ENCODE measurements around the gene VASH2. TPM values are rescaled to one million over a fixed set of nuclear protein-coding genes. Genes with fewer than 3 reads are reported as not detected.
A peak's percentile ranks its signal among the peaks of the same experiment; 100 is the strongest.
"Not testable (repeated sequence)": the region's sequence is repeated elsewhere in the genome, so short reads cannot be mapped to it uniquely, and the experiment has no call there.

Gene VASH2
- total RNA-seq, 1 donor from 2014 or later: 0.84 TPM

DNA sequence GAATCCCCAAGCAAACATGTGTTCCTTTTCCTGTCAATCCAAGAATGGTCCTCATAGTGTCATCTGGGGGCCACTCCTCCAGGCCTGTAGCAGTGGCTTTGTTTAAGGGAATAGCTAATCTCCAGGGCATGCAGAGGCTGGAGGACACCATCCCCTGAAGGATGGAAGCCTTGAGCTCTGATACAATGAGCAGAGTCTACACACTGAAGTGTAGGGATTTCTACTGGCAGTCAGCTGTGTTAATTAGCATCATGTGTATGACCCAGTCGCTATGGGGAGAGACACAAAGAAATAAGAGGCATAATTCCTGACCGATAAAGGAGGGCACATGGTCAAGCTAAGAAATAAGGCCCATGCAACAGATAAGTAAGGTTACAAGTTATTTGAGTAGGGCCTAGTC lies 36.2 kb downstream of the VASH2 start:
- Mint-ChIP-seq H3K27ac (no peak overlapping the region), H3K36me3 (ENCODE audit: low read depth) (peaks cover 3% of the 10 kb centered on the region), H3K4me1 (peaks cover 4% of the 10 kb centered on the region), H3K4me3 (no peak overlapping the region), H3K9me3 (no peaks in the 10 kb centered on the region), H3K27me3 (no peaks in the 10 kb centered on the region)
- intact Hi-C loops (cut with micrococcal nuclease): no loop called here
- DNase-seq: no peak

DNA sequence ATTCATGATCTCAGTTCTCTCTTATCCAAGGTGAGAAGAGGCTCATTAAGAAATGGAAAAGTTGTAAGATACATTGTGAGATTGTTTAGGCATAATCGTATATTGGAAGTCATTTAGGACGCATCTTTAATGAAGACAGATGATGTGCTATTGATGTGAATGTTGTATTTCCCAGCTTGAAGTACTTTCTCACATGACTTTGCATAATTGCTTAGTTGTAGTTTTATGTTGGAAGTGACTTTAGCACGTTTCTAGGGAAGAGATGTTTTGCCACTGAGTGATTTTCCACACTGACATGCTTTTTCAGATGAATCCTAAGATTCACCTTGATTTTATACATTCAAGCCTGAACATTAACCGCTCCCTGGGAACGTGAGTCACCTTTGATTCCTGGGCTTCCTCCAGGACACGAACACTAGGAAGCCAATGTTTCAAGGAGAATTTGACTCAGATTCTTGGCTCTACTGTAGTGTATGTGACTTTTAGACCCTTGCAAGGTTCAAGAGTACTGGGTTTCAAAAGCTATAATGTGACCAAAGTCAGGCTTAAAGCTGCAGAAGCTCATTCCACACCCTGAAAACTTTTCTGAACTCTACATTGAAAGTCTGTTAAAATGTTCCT lies 37.5 kb downstream of the VASH2 start:
- Mint-ChIP-seq H3K4me3 (no peak overlapping the region), H3K4me1 (no peaks in the 10 kb centered on the region), H3K27me3 (no peaks in the 10 kb centered on the region), H3K9me3 (no peaks in the 10 kb centered on the region), H3K36me3 (ENCODE audit: low read depth) (peaks cover 8% of the 10 kb centered on the region), H3K27ac (no peak overlapping the region)
- DNase-seq: no peak
- intact Hi-C loops (cut with micrococcal nuclease): no loop called here

DNA sequence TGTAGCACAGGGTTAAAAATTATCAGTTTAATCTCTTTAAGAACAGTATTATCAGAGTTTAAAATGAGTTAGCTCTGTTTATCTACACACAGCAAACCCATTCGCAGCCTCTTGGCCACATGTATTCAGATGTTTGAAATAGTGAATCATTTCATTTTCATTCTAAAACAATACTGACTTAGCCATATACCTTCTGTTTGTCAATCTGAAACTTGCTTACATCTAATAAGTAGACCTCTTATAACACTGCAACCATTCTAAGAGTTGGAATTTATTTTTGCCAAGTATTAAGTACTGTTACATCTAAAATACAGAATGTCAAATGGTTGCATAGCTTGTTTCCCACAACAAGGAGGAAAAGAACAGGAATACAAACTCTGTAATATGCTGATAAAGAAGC lies 39.9 kb downstream of the VASH2 start:
- H3K27ac Mint-ChIP-seq: no peak overlapping the region
- intact Hi-C loops (cut with micrococcal nuclease): no loop called here

DNA sequence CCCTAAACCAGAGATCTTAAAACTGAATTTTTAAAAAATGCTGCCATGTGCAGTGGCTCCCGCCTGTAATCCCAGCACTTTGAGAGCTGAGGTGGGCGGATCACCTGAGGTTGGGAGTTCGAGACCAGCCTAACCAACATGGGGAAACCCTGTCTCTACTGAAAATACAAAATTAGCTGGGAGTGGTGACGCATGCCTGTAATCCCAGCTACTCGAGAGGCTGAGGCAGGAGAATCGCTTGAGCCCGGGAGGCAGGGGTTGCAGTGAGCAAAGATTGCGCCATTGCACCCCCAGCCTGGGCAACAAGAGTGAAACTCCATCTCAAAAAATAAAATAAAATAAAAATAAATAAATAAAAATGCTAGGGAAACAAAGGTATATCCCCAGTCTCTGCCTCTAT lies 43.6 kb downstream of the VASH2 start:
- H3K4me1 Mint-ChIP-seq: not testable (repeated sequence)
- H3K36me3 Mint-ChIP-seq (ENCODE audit: low read depth): peaks cover 27% of the 10 kb centered on the region
- intact Hi-C loops (cut with micrococcal nuclease): loop anchor here (2.0 kb wide), 1 partner anchor 517 kb away; no protein-coding TSS in a partner anchor

More for the DNA sequence above, 39.9 kb downstream of the VASH2 start:
- Mint-ChIP-seq H3K27me3 (no peaks in the 10 kb centered on the region), H3K36me3 (ENCODE audit: low read depth) (peaks cover 15% of the 10 kb centered on the region), H3K4me3 (no peak overlapping the region), H3K9me3 (no peaks in the 10 kb centered on the region), H3K4me1 (no peaks in the 10 kb centered on the region)
- DNase-seq: no peak

DNA sequence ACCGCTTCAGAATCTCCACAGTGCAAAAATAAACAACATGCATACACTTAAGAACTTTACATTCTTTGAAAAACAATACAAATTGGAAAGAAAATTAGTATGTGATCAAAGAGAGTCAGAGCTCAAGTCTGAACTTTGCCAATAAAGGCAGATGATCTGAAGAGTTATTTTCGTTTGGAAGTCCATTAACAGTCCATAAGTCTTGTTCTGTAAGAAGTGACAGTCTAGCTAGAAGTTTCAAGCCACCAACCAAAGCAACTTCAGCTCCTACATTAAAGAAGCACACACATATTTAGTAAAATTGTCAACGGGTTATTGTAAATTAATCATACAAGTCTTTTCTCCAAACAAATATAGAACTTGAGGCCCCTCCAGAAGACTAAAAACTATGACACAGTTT lies 44.6 kb downstream of the VASH2 start:
- H3K36me3 Mint-ChIP-seq (ENCODE audit: low read depth): peaks cover 31% of the 10 kb centered on the region
- H3K9me3 Mint-ChIP-seq: no peaks in the 10 kb centered on the region
- no peak overlapping the region for H3K4me3 Mint-ChIP-seq
- no peak overlapping the region for H3K27ac Mint-ChIP-seq
- intact Hi-C loops (cut with micrococcal nuclease): loop anchor here (1.0 to 2.0 kb wide), 4 partner anchors 180 to 518 kb away; partner anchors contain the start of genes NSL1 and TATDN3
- peaks cover 2% of the 10 kb centered on the region for H3K4me1 Mint-ChIP-seq
- DNase-seq: no peak
- no peaks in the 10 kb centered on the region for H3K27me3 Mint-ChIP-seq

More for the DNA sequence above, 43.6 kb downstream of the VASH2 start:
- H3K27ac Mint-ChIP-seq, H3K4me3 Mint-ChIP-seq, H3K27me3 Mint-ChIP-seq, H3K9me3 Mint-ChIP-seq, DNase-seq: not testable (repeated sequence)

DNA sequence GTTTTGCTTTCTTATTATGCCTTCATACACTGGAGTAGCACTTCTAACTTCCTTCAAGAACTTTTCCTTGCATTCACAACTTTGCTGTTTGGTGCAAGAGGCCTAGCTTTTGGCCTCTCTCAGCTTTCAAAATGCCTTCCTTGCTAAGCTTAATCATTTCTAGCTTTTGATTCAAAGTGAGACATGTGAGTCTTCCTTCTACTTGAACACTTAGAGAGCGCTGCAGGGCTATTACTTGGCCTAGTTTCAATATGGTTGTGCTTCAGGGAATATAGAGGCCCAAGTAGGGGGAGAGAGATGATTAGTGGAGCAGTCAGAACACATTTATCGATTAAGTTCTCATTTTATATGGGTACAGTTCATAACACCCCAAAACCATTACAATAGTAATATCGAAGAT lies 52.9 kb downstream of the VASH2 start:
- H3K4me3 Mint-ChIP-seq: no peak overlapping the region
- H3K9me3 Mint-ChIP-seq: no peaks in the 10 kb centered on the region
- H3K27ac Mint-ChIP-seq: peak overlapping the region; percentile 30
- H3K27me3 Mint-ChIP-seq: no peaks in the 10 kb centered on the region
- intact Hi-C loops (cut with micrococcal nuclease): no loop called here
- H3K4me1 Mint-ChIP-seq: peaks cover 7% of the 10 kb centered on the region
- H3K36me3 Mint-ChIP-seq (ENCODE audit: low read depth): peaks cover 52% of the 10 kb centered on the region
- DNase-seq: no peak

DNA sequence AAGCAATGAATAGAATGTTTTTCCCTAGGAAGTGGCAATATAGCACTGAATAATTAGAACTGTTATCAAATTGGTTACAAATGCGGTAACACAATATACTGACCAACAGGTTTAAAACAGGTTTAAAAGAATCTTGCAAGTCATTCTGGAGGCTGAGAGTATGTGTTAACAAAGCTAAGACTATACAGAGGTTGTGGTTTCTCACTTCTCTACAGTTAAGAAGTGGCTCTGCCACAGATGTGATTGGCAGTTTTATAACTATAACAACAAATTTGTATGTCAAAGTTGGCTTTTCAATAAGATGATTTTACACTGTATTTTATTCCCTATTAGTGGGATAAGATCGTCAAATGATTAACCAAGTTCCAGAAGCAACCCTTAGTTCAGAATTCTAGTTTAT lies 58.2 kb downstream of the VASH2 start:
- H3K9me3 Mint-ChIP-seq: no peaks in the 10 kb centered on the region
- no peak overlapping the region for H3K4me3 Mint-ChIP-seq
- H3K4me1 Mint-ChIP-seq: peaks cover 23% of the 10 kb centered on the region
- intact Hi-C loops (cut with micrococcal nuclease): no loop called here
- H3K36me3 Mint-ChIP-seq (ENCODE audit: low read depth): peaks cover 65% of the 10 kb centered on the region
- no peak overlapping the region for H3K27ac Mint-ChIP-seq
- H3K27me3 Mint-ChIP-seq: no peaks in the 10 kb centered on the region
- no peak for DNase-seq

DNA sequence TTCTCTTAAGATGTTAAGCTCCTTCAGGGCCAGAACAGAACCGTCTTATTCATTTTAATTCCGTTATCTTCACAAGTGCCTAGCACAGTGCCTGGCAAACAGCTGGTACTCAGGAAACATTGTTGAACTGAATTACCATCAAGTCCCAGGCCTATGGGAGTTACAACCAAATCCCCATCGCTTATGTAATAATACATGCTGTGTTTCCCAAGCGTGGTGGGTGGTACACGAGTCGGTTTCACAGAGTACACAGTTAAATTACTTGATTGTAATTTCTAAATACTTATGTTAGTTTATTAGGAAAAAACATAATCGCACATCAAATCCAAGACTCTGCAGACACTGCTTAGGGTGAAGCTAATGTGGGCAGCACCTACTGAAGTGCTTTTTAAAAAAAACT lies 64.3 kb downstream of the VASH2 start:
- H3K27ac Mint-ChIP-seq: peak overlapping the region; percentile 100
- intact Hi-C loops (cut with micrococcal nuclease): loop anchor here (1.0 kb wide), 4 partner anchors 37 to 223 kb away; partner anchors contain the start of genes FLVCR1, NSL1, RPS6KC1 and TATDN3
- DNase-seq: peak; percentile 60
- H3K4me1 Mint-ChIP-seq: peaks cover 26% of the 10 kb centered on the region
- no peaks in the 10 kb centered on the region for H3K9me3 Mint-ChIP-seq
- peaks cover 1% of the 10 kb centered on the region for H3K27me3 Mint-ChIP-seq
- H3K36me3 Mint-ChIP-seq (ENCODE audit: low read depth): peaks cover 28% of the 10 kb centered on the region
- peak overlapping the region; percentile 99 for H3K4me3 Mint-ChIP-seq

DNA sequence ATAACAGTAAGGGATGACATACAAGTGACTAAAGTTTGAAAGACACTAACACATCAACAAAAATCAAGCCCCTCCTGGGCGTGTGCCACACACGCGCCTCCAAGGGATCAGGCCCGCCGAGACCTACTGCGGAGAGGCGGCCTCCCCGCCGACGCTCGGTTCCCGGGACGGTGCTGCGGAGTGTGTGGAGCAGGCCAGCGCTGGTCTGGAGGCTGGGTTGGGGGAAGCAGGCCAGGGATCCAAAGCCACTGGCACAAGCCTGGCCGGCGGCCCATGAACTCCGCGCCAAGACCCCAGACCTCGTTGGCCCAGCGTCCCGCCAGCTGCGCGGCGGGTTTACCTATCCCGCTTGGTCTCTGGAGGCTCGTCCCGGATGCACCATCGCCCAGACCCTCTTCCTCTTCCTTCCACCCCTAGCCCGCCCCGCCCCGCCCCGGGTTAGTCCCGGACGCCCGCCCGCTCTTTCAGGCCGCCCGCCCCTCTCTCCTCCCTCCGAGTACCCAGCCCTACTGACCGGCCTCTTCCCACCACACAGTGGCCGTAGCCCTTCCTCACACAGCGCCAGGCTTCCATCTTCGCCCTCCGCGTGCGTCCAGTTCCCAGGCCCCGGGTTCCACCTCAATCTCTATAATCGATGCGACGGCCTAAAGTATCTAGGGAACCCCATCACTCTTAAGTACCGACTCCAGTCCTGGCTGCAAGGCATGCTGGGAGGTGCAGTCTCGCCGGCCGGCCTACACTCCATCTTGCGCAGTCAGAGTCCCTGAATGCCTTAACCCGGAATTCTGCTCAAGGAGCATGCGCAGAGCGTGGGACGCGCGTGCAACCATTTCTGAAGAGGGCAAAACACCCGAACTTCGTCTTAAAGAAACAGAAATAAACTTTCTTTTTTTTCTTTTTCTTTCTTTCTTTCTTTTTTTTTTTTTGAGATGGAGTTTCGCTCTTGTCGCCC lies 65.0 kb downstream of the VASH2 start, which contains the start of gene ANGEL2:
Gene ANGEL2, minus strand, starts transcription at position 769 of the 952 bp plus-strand sequence. Its CDS starts 196 bp downstream, at position 573.
- peak within 1 kb of the TSS; percentile 100 for H3K27ac Mint-ChIP-seq
- intact Hi-C loops (cut with micrococcal nuclease): loop anchor here (1.0 kb wide), 4 partner anchors 36 to 224 kb away; partner anchors contain the start of genes FLVCR1, NSL1, RPS6KC1 and TATDN3
- H3K4me1 Mint-ChIP-seq: peaks cover 26% of the 10 kb centered on the region
- H3K4me3 Mint-ChIP-seq: peak within 1 kb of the TSS; percentile 99
- H3K36me3 Mint-ChIP-seq (ENCODE audit: low read depth): peaks cover 28% of the 10 kb centered on the region
- DNase-seq: peak; percentile 99
- H3K27me3 Mint-ChIP-seq: peaks cover 8% of the 10 kb centered on the region
- H3K9me3 Mint-ChIP-seq: no peaks in the 10 kb centered on the region

DNA sequence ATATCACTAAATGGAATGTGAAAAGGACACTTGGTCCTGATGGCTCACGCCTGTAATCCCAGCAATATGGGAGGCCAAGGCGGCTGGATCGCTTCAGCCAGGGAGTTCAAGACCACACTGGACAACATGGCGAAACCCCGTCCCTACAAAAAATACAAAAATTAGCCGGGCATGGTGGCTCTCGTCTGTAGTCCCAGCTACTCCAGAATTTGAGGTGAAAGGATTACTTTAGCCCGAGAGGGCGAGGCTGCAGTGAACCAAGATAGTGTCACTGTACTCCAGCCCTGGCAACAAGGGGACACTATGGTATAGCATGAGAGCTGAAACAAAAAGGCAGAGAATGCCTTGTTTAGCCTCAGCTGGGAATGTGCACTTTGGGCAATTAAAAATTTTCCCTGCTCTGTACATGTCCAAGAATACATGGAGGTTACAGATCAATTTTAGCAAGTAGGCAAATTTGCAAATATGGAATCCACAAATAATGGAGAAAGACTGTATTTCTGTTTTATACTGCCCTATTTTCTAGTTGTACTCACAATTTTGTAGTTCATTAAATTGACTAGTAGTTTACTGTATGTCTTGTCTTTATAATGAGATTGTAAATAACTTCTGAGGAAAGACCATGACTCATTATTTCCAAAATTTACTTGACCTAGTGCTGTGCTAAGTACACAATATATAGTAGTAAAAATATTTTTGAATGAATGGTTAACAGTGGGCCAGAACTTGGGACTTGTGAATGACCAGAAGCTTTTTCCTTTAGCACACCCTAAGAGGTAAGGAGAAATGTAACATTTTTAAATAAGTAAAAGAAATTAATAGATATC lies 67.3 kb downstream of the VASH2 start:
- no peak overlapping the region for H3K27ac Mint-ChIP-seq
- peaks cover 19% of the 10 kb centered on the region for H3K4me1 Mint-ChIP-seq
- intact Hi-C loops (cut with micrococcal nuclease): no loop called here
- H3K27me3 Mint-ChIP-seq: peaks cover 15% of the 10 kb centered on the region
- peaks cover 12% of the 10 kb centered on the region for H3K36me3 Mint-ChIP-seq (ENCODE audit: low read depth)
- no peak overlapping the region for H3K4me3 Mint-ChIP-seq
- H3K9me3 Mint-ChIP-seq: no peaks in the 10 kb centered on the region
- no peak for DNase-seq

DNA sequence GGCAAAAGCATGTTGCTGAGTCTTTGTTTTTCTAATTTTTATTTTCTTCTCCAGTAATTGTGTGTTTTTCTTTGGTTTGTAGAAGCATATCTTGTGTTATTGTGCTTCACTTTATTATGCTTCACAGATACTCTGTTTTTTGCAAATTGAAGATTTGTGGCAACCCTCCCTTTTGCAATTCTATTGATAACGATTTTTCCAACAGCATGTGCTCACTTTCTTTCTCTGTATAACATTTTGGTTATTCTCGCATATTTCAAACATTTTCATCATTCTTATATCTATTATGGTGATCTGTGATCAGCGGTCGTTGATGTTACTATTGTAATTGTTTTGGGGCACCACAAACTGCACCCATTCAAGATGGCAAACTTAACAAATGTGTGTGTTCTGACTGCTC lies 69.1 kb downstream of the VASH2 start:
- Mint-ChIP-seq H3K4me3 (no peak overlapping the region), H3K9me3 (no peaks in the 10 kb centered on the region), H3K4me1 (peaks cover 7% of the 10 kb centered on the region), H3K27me3 (peaks cover 23% of the 10 kb centered on the region), H3K27ac (no peak overlapping the region), H3K36me3 (ENCODE audit: low read depth) (peaks cover 3% of the 10 kb centered on the region)
- intact Hi-C loops (cut with micrococcal nuclease): no loop called here
- no peak for DNase-seq

DNA sequence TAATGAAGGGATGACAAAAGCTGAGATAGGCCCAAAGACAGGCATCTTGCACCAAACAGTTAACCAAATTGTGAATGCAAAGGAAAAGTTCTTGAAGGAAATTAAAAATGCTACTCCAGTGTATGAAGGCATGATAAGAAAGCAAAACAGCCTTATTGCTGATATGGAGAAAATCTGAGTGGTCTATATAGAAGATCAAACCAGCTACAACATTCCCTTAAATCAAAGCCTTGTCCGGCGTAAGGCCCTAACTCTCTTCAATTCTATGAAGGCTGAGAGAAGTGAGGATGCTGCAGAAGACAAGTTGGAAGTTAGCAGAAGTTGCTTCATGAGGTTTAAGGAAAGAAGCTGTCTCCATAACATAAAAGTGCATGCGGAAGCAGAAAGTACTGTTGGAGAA lies 69.7 kb downstream of the VASH2 start:
- Mint-ChIP-seq H3K4me1 (peaks cover 3% of the 10 kb centered on the region), H3K36me3 (ENCODE audit: low read depth) (peaks cover 3% of the 10 kb centered on the region), H3K9me3 (no peaks in the 10 kb centered on the region), H3K27ac (no peak overlapping the region), H3K27me3 (peaks cover 25% of the 10 kb centered on the region), H3K4me3 (no peak overlapping the region)
- intact Hi-C loops (cut with micrococcal nuclease): no loop called here
- DNase-seq: no peak

DNA sequence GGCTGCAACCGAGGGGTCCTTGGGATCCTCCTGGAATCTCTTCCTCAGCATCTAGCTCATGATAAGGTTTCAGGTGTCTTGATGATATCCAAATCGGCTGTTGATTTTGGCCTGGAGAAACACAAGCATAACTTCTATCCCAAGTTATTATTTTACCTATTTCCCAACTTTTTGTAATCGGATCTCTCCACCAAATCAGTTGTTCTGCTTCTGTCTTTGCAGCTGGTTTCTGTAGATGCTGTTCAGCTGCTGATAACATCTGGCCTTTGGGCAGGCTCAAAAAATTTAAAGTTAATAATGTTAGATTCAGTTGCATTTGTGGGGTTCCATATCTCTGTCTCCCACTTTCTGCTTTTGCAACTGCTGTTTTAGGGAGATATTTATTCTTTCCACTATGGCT lies 76.7 kb downstream of the VASH2 start:
- H3K36me3 Mint-ChIP-seq (ENCODE audit: low read depth); H3K9me3 Mint-ChIP-seq; H3K4me3 Mint-ChIP-seq; DNase-seq; H3K4me1 Mint-ChIP-seq; H3K27ac Mint-ChIP-seq; intact Hi-C loops (cut with micrococcal nuclease): not testable (repeated sequence)
- H3K27me3 Mint-ChIP-seq: peaks cover 64% of the 10 kb centered on the region

All from activated CD4-positive, alpha-beta T cell treated with anti-CD3 and anti-CD28 coated beads, Interleukin-2, amount 10 ng/mL, durations not matched to agents 24 days and 14 days (primary cell).